ENCODE data around the gene PCDHGC3. TPM values are rescaled to one million over a fixed set of nuclear protein-coding genes. Genes with fewer than 3 reads are reported as not detected.

Gene PCDHGC3
- total and polyA plus RNA-seq, 2 of the 13 experiments (the other 11 are each of a cell fraction or from before 2014, with no cell fraction given): 0.20 to 0.30 TPM

GRCh38 chr5:141434006-141434405 is 41.8 kb upstream of the PCDHGC3 start:
- intact Hi-C loops (cut with micrococcal nuclease; ENCODE audit: unreplicated experiment): no loop called here
- Histone ChIP-seq H3K27ac (ENCODE audit: extremely low read length, insufficient read depth, low read length) (no peak overlapping the region), H3K4me1 (ENCODE audit: insufficient read depth, low read length) (no peaks in the 10 kb centered on the region), H2AFZ (ENCODE audit: low read length) (no peak overlapping the region), H4K20me1 (ENCODE audit: insufficient read depth, low read length) (no peaks in the 10 kb centered on the region), H3K36me3 (replicated peaks in 1 of 2; ENCODE audit: control insufficient read depth in 1 of 2, insufficient read depth in 2 of 2, low read length in 2 of 2) (no peaks in the 10 kb centered on the region), H3K4me2 (ENCODE audit: low read depth, low read length) (no peak overlapping the region), H3K9me3 (ENCODE audit: low read length) (peaks cover 19% of the 10 kb centered on the region; the same call in 1 of the 2 replicates), H3K79me2 (ENCODE audit: insufficient read depth, low read length) (no peaks in the 10 kb centered on the region), H3K27me3 (ENCODE audit: control insufficient read depth in 1 of 2, insufficient read depth in 2 of 2, low read length in 2 of 2) (no peaks in the 10 kb centered on the region), H3K4me3 (replicated peaks in 1 of 3; ENCODE audit: insufficient read depth in 1 of 3, low read depth in 2 of 3, low read length in 3 of 3) (no peak overlapping the region), H3K9ac (ENCODE audit: insufficient read depth, low read depth, low read length) (no peak overlapping the region)
- no peak for DNase-seq (ENCODE audit: low spot score)
- 25% methylated on average over 2 of the region's 2 CpGs for WGBS (ENCODE audit: low lambda C conversion rate)
- no TSS peak for BruUV-seq (replicated peaks)
- ChIA-PET POLR2A (no interaction called here), CTCF (ENCODE audit: low intra/inter-chr PET ratio, low total read pairs) (no interaction called here)
- no peak for ATAC-seq
- no peak for FAIRE-seq
- in situ Hi-C loops (cut with HindIII; ENCODE audit: extremely low pct_ligation_motif_present, low pct_unique_long_range_greater_than_20kb): no loop called here
- no peak for TF ChIP-seq ZNF235 (CRISPR knock-in tag; IDR thresholded peaks at IDR 0.05; ENCODE audit: borderline replicate concordance)
- TF ChIP-seq EED (CRISPR knock-in tag; IDR thresholded peaks at IDR 0.05): no peak
- TF ChIP-seq SMARCC2 (IDR thresholded peaks at IDR 0.05): no peak
- no peak for TF ChIP-seq FLYWCH1 (CRISPR knock-in tag; IDR thresholded peaks at IDR 0.05)
- TF ChIP-seq ZNF576 (CRISPR knock-in tag; IDR thresholded peaks at IDR 0.05): no peak
- no peak for TF ChIP-seq BCL6 (CRISPR knock-in tag; IDR thresholded peaks at IDR 0.05)
- TF ChIP-seq PHF20 (CRISPR knock-in tag; IDR thresholded peaks at IDR 0.05): no peak

GRCh38 chr5:141437221-141437620 is 38.5 kb upstream of the PCDHGC3 start:
- FAIRE-seq (no peak), ATAC-seq (no peak)
- TF ChIP-seq TFDP2 (CRISPR knock-in tag; IDR thresholded peaks at IDR 0.05) (no peak), ZNF274 (CRISPR knock-in tag; IDR thresholded peaks at IDR 0.05) (no peak), MED1 (CRISPR knock-in tag; IDR thresholded peaks at IDR 0.05) (no peak), MBD4 (IDR thresholded peaks at IDR 0.05; ENCODE audit: borderline replicate concordance, low read length) (no peak), SMARCE1 (IDR thresholded peaks at IDR 0.05; ENCODE audit: borderline replicate concordance) (no peak), HNF1B (CRISPR knock-in tag; IDR thresholded peaks at IDR 0.05) (no peak), CEBPB (IDR thresholded peaks at IDR 0.05; ENCODE audit: borderline replicate concordance, low read depth, low read length) (no peak), ZBTB49 (CRISPR knock-in tag; IDR thresholded peaks at IDR 0.05; ENCODE audit: borderline replicate concordance) (no peak), ZSCAN25 (CRISPR knock-in tag; IDR thresholded peaks at IDR 0.05) (no peak)

More at GRCh38 chr5:141437221-141437620, 38.5 kb upstream of the PCDHGC3 start:
- Histone ChIP-seq H3K9me3 (ENCODE audit: low read length) (peaks cover 1% of the 10 kb centered on the region; the same call in 1 of the 2 replicates), H3K27me3 (ENCODE audit: control insufficient read depth in 1 of 2, insufficient read depth in 2 of 2, low read length in 2 of 2) (no peaks in the 10 kb centered on the region), H3K36me3 (replicated peaks in 1 of 2; ENCODE audit: control insufficient read depth in 1 of 2, insufficient read depth in 2 of 2, low read length in 2 of 2) (no peaks in the 10 kb centered on the region), H3K4me1 (ENCODE audit: insufficient read depth, low read length) (no peaks in the 10 kb centered on the region), H2AFZ (ENCODE audit: low read length) (no peak overlapping the region), H3K79me2 (ENCODE audit: insufficient read depth, low read length) (no peaks in the 10 kb centered on the region), H3K4me2 (ENCODE audit: low read depth, low read length) (no peak overlapping the region), H3K4me3 (replicated peaks in 1 of 3; ENCODE audit: insufficient read depth in 1 of 3, low read depth in 2 of 3, low read length in 3 of 3) (no peak overlapping the region), H3K9ac (ENCODE audit: insufficient read depth, low read depth, low read length) (no peak overlapping the region), H3K27ac (ENCODE audit: extremely low read length, insufficient read depth, low read length) (no peak overlapping the region), H4K20me1 (ENCODE audit: insufficient read depth, low read length) (no peaks in the 10 kb centered on the region)
- intact Hi-C loops (cut with micrococcal nuclease; ENCODE audit: unreplicated experiment): no loop called here
- DNase-seq (ENCODE audit: low spot score): no peak
- 9% methylated on average over 2 of the region's 2 CpGs for WGBS (ENCODE audit: low lambda C conversion rate)
- CTCF ChIA-PET (ENCODE audit: low intra/inter-chr PET ratio, low total read pairs): no interaction called here
- POLR2A ChIA-PET: no interaction called here
- BruUV-seq (replicated peaks): no TSS peak
- in situ Hi-C loops (cut with HindIII; ENCODE audit: extremely low pct_ligation_motif_present, low pct_unique_long_range_greater_than_20kb): no loop called here
